ENCODE measurements around the gene AGRN. TPM values are rescaled to one million over a fixed set of nuclear protein-coding genes. Genes with fewer than 3 reads are reported as not detected.

AGRN gene
- total RNA-seq, 1 experiment from 2014 or later = 134 TPM

- Histone ChIP-seq H3K9me2 (ENCODE audit: insufficient read depth) (no peaks in the 10 kb centered on the region), H3K36me3 (ENCODE audit: control insufficient read depth in 1 of 2, insufficient read depth in 2 of 2, low read length in 2 of 2) (peaks cover 0 to 16% of the 10 kb centered on the region in 2 experiments; a peak in 1 of 4 replicates), H3K9me3 (ENCODE audit: control insufficient read depth in 1 of 2, insufficient read depth in 1 of 2, low read depth in 1 of 2, low read length in 2 of 2) (no peaks in the 10 kb centered on the region), H3K4me1 (ENCODE audit: control insufficient read depth in 1 of 2, insufficient read depth in 2 of 2, low read length in 2 of 2) (peaks cover 6 to 22% of the 10 kb centered on the region in 2 experiments; a peak in 3 of 4 replicates), H3K79me2 (ENCODE audit: insufficient read depth, low read length) (peaks cover 61% of the 10 kb centered on the region), H2AFZ (ENCODE audit: low read depth, low read length, poor library complexity, severe bottlenecking) (no peak overlapping the region), H3K9ac (ENCODE audit: low read length) (no peak overlapping the region), H4K20me1 (ENCODE audit: insufficient read depth) (no peaks in the 10 kb centered on the region), H3K4me3 (replicated peaks in 1 of 2; ENCODE audit: low read depth in 1 of 2, low read length in 2 of 2) (no peak overlapping the region), H3K4me2 (ENCODE audit: low read length) (no peak overlapping the region), H3K27ac (ENCODE audit: low read depth, low read length) (no peak overlapping the region), H3K27me3 (ENCODE audit: insufficient read depth, low read length) (no peaks in the 10 kb centered on the region)
- intact Hi-C loops (cut with micrococcal nuclease) = no loop called here
- CTCF ChIA-PET = no interaction called here
- no peak for TF ChIP-seq REST (IDR thresholded peaks at IDR 0.05; ENCODE audit: low read depth)
- no peak for TF ChIP-seq EGR1 (IDR thresholded peaks at IDR 0.05; ENCODE audit: low read depth)
- no peak for TF ChIP-seq RAD21 (IDR thresholded peaks at IDR 0.05; ENCODE audit: low read depth)
- no peak for TF ChIP-seq EZH2phosphoT487 (IDR thresholded peaks at IDR 0.05; ENCODE audit: borderline replicate concordance)
- DNase-seq (ENCODE audit: low read depth, low spot score) (no peak), ATAC-seq (no peak)
- POLR2A ChIA-PET = no interaction called here
- RAD21 ChIA-PET (ENCODE audit: low non-redundant PET in 1 of 2, low total read pairs in 2 of 2, uncharacterized antibody in 2 of 2, unreplicated experiment in 2 of 2) = no interaction called here
- BruUV-seq (replicated peaks) = TSS peak; percentile 40
Measured at GRCh38 chr1:1035291-1035943, 15.5 kb downstream of the AGRN start.

Data from HCT116 (cell line).